IPS-20b (cell line): ENCODE data around the gene GALNT1.

Experiments used
- H3K27ac ChIP-seq: one replicate; pipeline ENCODE4 v1.5.1; 2013; ENCODE audit warnings: low read length
- H3K27me3 ChIP-seq: 2 replicates; pipeline ENCODE4 v1.6.1; 2013; ENCODE audit warnings: mild to moderate bottlenecking, low read length, inconsistent platforms; ENCODE audit not compliant: insufficient read depth
- H3K36me3 ChIP-seq: 2 replicates; pipeline ENCODE4 v1.6.1; 2013; ENCODE audit warnings: low read depth, mild to moderate bottlenecking, inconsistent platforms, low read length, moderate library complexity; ENCODE audit not compliant: insufficient read depth
- H3K4me1 ChIP-seq: 2 replicates; pipeline ENCODE4 v1.6.1; 2013; ENCODE audit warnings: mild to moderate bottlenecking, control low read depth, inconsistent platforms, low read length, moderate library complexity; ENCODE audit not compliant: insufficient read depth
- H3K4me3 ChIP-seq: 2 replicates; pipeline ENCODE4 v1.5.1; 2013; ENCODE audit warnings: mild to moderate bottlenecking, low read length, inconsistent platforms
- H3K9ac ChIP-seq: 2 replicates; pipeline ENCODE4 v1.6.1; 2013; ENCODE audit warnings: low read depth, mild to moderate bottlenecking, inconsistent platforms, low read length, moderate library complexity
- H3K9me3 ChIP-seq: 2 replicates; pipeline ENCODE4 v1.6.1; 2013; ENCODE audit warnings: mild to moderate bottlenecking, low read depth, low read length, inconsistent platforms; ENCODE audit not compliant: insufficient read depth

The GALNT1 gene

DNA sequence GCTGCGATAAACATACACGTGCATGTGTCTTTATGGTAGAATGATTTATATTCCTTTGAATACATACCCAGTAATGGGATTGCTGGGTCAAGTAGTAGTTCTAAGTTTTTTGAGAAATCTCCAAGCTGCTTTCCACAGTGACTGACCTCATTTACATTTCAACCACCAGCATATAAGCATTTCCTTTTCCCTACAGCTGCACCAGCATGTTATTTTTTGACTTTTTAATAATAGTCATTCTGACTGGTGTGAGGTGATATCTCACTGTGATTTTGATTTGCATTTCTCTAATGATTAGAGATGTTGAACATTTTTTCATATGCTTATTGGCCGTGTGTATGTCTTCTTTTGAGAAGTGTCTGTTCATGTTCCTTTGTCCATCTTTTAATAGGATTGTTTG, 22.8 kb downstream of the GALNT1 start:
- H3K9ac ChIP-seq, result no peak overlapping the region
- no peaks in the 10 kb centered on the region for H3K27me3 ChIP-seq
- H3K27ac ChIP-seq, result no peak overlapping the region
- no peaks in the 10 kb centered on the region for H3K36me3 ChIP-seq
- no peak overlapping the region for H3K4me3 ChIP-seq
- H3K4me1 ChIP-seq, result peaks cover 14% of the 10 kb centered on the region; the same call in 1 of the 2 replicates
- H3K9me3 ChIP-seq, result peaks cover 5% of the 10 kb centered on the region; the same call in 1 of the 2 replicates

DNA sequence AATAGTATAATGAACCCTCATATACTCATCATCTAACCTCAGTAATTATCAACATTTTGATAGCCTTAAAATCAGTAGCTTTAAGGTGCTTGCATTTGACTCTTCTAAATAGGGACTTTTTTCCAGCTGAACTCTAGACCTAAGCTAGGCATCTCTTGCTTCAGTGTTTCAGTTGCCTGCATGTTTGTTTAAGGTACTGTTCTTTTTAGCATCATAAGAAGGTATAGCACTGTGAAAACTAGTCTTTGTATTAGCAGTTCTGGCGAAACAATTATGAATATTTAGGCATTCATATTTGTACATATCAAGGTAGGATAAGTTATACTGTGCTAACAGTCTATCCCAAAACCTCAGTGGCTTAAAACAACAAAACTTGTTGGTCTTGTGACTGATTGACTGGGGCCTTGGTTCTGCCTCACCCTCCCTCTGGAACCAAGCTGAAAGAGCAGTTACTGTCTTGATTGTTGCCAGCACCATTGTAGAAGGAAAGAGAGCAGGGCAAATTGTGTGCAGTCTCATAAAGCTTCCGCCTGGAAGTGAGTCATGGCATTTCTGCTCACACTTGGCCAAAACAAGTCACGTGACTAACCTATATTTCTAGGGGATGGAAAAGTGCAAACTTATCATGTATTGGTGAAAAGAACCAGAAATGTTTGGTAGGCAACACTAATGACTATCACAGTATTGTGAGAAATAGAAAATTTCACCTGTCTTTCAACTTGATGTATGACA, 24.3 kb downstream of the GALNT1 start:
- H3K27me3 ChIP-seq, result no peaks in the 10 kb centered on the region
- no peak overlapping the region for H3K9ac ChIP-seq
- H3K27ac ChIP-seq, result no peak overlapping the region
- H3K9me3 ChIP-seq, result peaks cover 5% of the 10 kb centered on the region; the same call in 1 of the 2 replicates
- no peak overlapping the region for H3K4me3 ChIP-seq
- peaks cover 14% of the 10 kb centered on the region; the same call in 1 of the 2 replicates for H3K4me1 ChIP-seq
- no peaks in the 10 kb centered on the region for H3K36me3 ChIP-seq

GRCh38 chr18:35609236-35609635, 27.7 kb downstream of the GALNT1 start:
- Histone ChIP-seq H3K9me3 (no peaks in the 10 kb centered on the region), H3K27ac (no peak overlapping the region), H3K27me3 (no peaks in the 10 kb centered on the region), H3K4me3 (no peak overlapping the region), H3K36me3 (no peaks in the 10 kb centered on the region), H3K4me1 (peaks cover 12% of the 10 kb centered on the region; the same call in 1 of the 2 replicates), H3K9ac (no peak overlapping the region)

DNA sequence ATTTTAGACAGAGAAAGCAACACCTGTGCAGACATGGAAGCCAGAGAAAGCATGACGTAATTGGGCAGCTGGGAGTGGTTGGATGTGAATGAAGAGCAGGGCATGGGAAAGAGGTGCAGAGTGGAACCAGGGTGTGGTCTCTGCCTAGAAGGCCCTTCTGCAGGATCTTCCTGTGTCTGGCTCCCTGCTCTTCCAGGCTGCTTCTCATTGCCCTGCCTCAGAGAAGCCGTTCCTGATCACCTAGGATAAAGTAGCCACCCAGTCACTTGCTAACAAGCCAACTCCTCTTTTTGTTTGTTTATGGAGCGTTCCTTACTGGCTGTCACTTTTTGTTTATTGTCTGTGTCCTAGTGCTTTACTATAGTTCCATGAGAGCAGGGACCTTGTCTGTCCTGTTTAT, 28.5 kb downstream of the GALNT1 start:
- no peaks in the 10 kb centered on the region for H3K27me3 ChIP-seq
- no peak overlapping the region for H3K27ac ChIP-seq
- peaks cover 9% of the 10 kb centered on the region; the same call in 1 of the 2 replicates for H3K4me1 ChIP-seq
- no peak overlapping the region for H3K4me3 ChIP-seq
- H3K9me3 ChIP-seq, result no peaks in the 10 kb centered on the region
- H3K9ac ChIP-seq, result no peak overlapping the region
- H3K36me3 ChIP-seq, result no peaks in the 10 kb centered on the region

- H3K27ac ChIP-seq, result no peak overlapping the region
- H3K9ac ChIP-seq, result no peak overlapping the region
- no peaks in the 10 kb centered on the region for H3K36me3 ChIP-seq
- H3K4me3 ChIP-seq, result no peak overlapping the region
- no peaks in the 10 kb centered on the region for H3K9me3 ChIP-seq
- H3K27me3 ChIP-seq, result no peaks in the 10 kb centered on the region
- peaks cover 9% of the 10 kb centered on the region; the same call in 1 of the 2 replicates for H3K4me1 ChIP-seq
These were observed 29.2 kb downstream of the GALNT1 start for GRCh38 chr18:35610724-35611123.

DNA sequence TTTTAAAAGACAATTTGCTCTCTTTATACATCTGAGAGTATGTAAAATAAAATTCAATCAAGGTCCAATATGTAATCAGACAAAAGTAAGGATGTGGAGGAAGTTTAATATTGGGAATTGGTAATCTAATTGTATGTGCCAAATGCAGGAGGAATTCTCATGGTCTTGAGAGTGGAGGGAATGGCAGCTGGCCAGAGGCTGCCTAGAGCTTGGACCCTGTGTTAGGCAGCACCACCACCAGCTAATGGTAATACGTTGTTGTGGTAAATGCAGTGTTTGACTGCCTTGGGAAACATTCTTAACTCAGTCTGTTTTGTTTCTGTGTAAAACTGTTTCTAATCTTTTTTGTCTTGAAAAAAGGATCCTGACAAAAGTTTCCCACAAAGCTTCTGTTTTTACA, 30.0 kb downstream of the GALNT1 start:
- Histone ChIP-seq H3K9me3 (no peaks in the 10 kb centered on the region), H3K27ac (no peak overlapping the region), H3K4me3 (no peak overlapping the region), H3K9ac (no peak overlapping the region), H3K36me3 (no peaks in the 10 kb centered on the region), H3K27me3 (no peaks in the 10 kb centered on the region), H3K4me1 (peaks cover 16% of the 10 kb centered on the region)

DNA sequence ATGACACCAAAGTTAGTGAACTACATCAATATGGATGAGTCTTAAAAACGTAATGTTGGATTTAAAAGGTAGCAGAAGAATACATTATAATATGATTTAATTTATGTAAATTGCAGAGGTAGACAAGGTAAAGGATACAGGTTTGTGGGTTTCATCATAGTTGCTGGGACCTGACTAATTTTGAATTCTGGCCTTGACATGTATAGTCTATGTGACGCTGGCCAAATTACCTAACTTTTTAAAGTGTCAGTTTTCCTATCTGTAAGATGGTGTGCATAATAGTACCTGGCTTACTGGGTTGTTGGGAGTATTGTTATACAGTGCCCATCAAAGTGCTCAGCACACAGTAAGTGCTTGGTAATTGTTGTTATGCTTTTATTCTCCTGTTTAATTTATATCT, 34.5 kb downstream of the GALNT1 start:
- Histone ChIP-seq H3K9me3 (no peaks in the 10 kb centered on the region), H3K4me1 (peaks cover 25% of the 10 kb centered on the region), H3K36me3 (no peaks in the 10 kb centered on the region), H3K27ac (no peak overlapping the region), H3K4me3 (no peak overlapping the region), H3K27me3 (no peaks in the 10 kb centered on the region), H3K9ac (no peak overlapping the region)

GRCh38 chr18:35616664-35617423, 35.3 kb downstream of the GALNT1 start:
- no peak overlapping the region for H3K9ac ChIP-seq
- H3K4me1 ChIP-seq, result peaks cover 25% of the 10 kb centered on the region
- no peak overlapping the region for H3K27ac ChIP-seq
- no peaks in the 10 kb centered on the region for H3K9me3 ChIP-seq
- no peaks in the 10 kb centered on the region for H3K36me3 ChIP-seq
- H3K27me3 ChIP-seq, result no peaks in the 10 kb centered on the region
- H3K4me3 ChIP-seq, result no peak overlapping the region

DNA sequence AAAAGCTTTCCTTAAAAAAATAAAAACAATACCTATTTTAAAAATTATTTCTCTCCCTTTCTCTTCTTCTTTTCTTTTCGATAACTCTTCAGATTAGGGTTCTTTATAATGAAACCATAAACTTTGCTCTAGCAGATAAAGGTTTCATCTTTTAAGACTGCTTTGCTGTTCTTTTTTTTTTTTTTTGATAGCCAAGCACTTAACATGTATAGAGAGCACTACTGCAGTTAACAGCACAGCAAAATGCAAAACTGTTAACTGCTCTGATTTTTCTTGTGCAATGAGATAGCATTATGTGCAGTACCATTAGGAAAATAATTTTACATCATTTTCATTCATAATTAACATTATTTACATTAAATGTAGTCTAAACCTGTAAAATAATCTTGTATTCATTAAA, 36.3 kb downstream of the GALNT1 start:
- Histone ChIP-seq H3K27me3 (no peaks in the 10 kb centered on the region), H3K4me3 (no peak overlapping the region), H3K9me3 (no peaks in the 10 kb centered on the region), H3K36me3 (no peaks in the 10 kb centered on the region), H3K27ac (no peak overlapping the region), H3K4me1 (peaks cover 25% of the 10 kb centered on the region), H3K9ac (no peak overlapping the region)

DNA sequence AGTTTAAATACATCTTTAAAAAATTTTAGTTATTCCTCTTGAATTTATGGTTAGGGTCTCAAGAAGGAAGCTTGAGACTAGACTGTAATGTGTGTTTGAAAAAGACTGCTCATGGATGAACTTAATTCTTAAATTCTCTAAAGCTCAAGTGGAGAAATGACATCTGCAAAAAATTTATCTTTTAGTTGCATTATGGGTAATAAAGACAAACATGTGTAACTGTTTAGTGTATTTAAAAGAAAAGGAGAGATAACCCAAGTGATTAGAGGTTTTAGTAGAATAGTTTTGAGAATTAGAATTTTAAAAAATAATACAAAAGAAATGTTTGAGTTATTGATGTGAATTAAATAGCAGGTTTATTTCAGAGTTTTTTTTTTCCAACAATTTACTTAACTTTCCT, 36.7 kb downstream of the GALNT1 start:
- H3K9me3 ChIP-seq, result no peaks in the 10 kb centered on the region
- H3K9ac ChIP-seq, result no peak overlapping the region
- H3K27ac ChIP-seq, result no peak overlapping the region
- H3K27me3 ChIP-seq, result no peaks in the 10 kb centered on the region
- no peaks in the 10 kb centered on the region for H3K36me3 ChIP-seq
- H3K4me3 ChIP-seq, result no peak overlapping the region
- H3K4me1 ChIP-seq, result peaks cover 25% of the 10 kb centered on the region

- H3K36me3 ChIP-seq, result no peaks in the 10 kb centered on the region
- peaks cover 25% of the 10 kb centered on the region for H3K4me1 ChIP-seq
- no peak overlapping the region for H3K9ac ChIP-seq
- no peaks in the 10 kb centered on the region for H3K27me3 ChIP-seq
- no peak overlapping the region for H3K4me3 ChIP-seq
- no peaks in the 10 kb centered on the region for H3K9me3 ChIP-seq
- no peak overlapping the region for H3K27ac ChIP-seq
These were observed 37.2 kb downstream of the GALNT1 start for GRCh38 chr18:35618696-35619095.

- Histone ChIP-seq H3K9me3 (no peaks in the 10 kb centered on the region), H3K27ac (no peak overlapping the region), H3K36me3 (no peaks in the 10 kb centered on the region), H3K4me3 (no peak overlapping the region), H3K27me3 (no peaks in the 10 kb centered on the region), H3K9ac (no peak overlapping the region), H3K4me1 (peaks cover 25% of the 10 kb centered on the region)
These were observed 37.9 kb downstream of the GALNT1 start for GRCh38 chr18:35619464-35619863.
